ENCODE measurements around the gene CDADC1.

The CDADC1 gene

GRCh38 chr13:49304356-49304755, 56.6 kb downstream of the CDADC1 start:
- TF ChIP-seq CTCF (IDR thresholded peaks at IDR 0.05; ENCODE audit: borderline replicate concordance, insufficient read depth, low read depth, low read length) = no peak
- H3K4me3 ChIP-seq (ENCODE audit: low read depth, low read length) = no peak overlapping the region

- no peak overlapping the region for H3K4me3 ChIP-seq (ENCODE audit: low read depth, low read length)
- no peak for TF ChIP-seq CTCF (IDR thresholded peaks at IDR 0.05; ENCODE audit: borderline replicate concordance, insufficient read depth, low read depth, low read length)
These were observed 57.3 kb downstream of the CDADC1 start for GRCh38 chr13:49304763-49305700.

- TF ChIP-seq CTCF (IDR thresholded peaks at IDR 0.05; ENCODE audit: borderline replicate concordance, insufficient read depth, low read depth, low read length) = no peak
- H3K4me3 ChIP-seq (ENCODE audit: low read depth, low read length) = no peak overlapping the region
These were observed 58.2 kb downstream of the CDADC1 start for GRCh38 chr13:49305792-49306425.

GRCh38 chr13:49307365-49307764, 59.6 kb downstream of the CDADC1 start:
- no peak for TF ChIP-seq CTCF (IDR thresholded peaks at IDR 0.05; ENCODE audit: borderline replicate concordance, insufficient read depth, low read depth, low read length)
- H3K4me3 ChIP-seq (ENCODE audit: low read depth, low read length) = no peak overlapping the region

GRCh38 chr13:49308097-49308875, 60.6 kb downstream of the CDADC1 start:
- TF ChIP-seq CTCF (IDR thresholded peaks at IDR 0.05; ENCODE audit: borderline replicate concordance, insufficient read depth, low read depth, low read length) = no peak
- H3K4me3 ChIP-seq (ENCODE audit: low read depth, low read length) = no peak overlapping the region

GRCh38 chr13:49308921-49309408, 61.2 kb downstream of the CDADC1 start:
- H3K4me3 ChIP-seq (ENCODE audit: low read depth, low read length) = no peak overlapping the region
- no peak for TF ChIP-seq CTCF (IDR thresholded peaks at IDR 0.05; ENCODE audit: borderline replicate concordance, insufficient read depth, low read depth, low read length)
